HEK293 (cell line): Measurements from ENCODE around the gene HOMER1.

Experiments
- CTCF ChIP-seq: fragments of 450-650 bp; formaldehyde crosslinking; IDR thresholded peaks from 2 replicates; pipeline ENCODE4 v1.5.1; 2016; ENCODE audit warnings: missing biosample characterization, missing genetic modification characterization
- TCF7L2 ChIP-seq: IDR thresholded peaks from 2 replicates; pipeline ENCODE4 v1.6.1; 2011; ENCODE audit warnings: low read depth, mild to moderate bottlenecking, inconsistent platforms, low read length, moderate library complexity, borderline replicate concordance
- ZBTB7A ChIP-seq: fragments of 450-650 bp; formaldehyde crosslinking; IDR thresholded peaks from 2 replicates; pipeline ENCODE4 v1.5.1; 2016; ENCODE audit warnings: low read depth, missing biosample characterization, missing genetic modification characterization
- ZNF221 ChIP-seq: fragments of 450-650 bp; formaldehyde crosslinking; IDR thresholded peaks from 2 replicates; pipeline ENCODE4 v1.5.1; 2017; ENCODE audit warnings: missing biosample characterization, missing genetic modification characterization, borderline replicate concordance
- ZNF266 ChIP-seq: fragments of 450-650 bp; formaldehyde crosslinking; IDR thresholded peaks from 2 replicates; pipeline ENCODE4 v1.5.1; 2016; ENCODE audit warnings: missing biosample characterization, missing genetic modification characterization, low read depth
- ZNF571 ChIP-seq: fragments of 450-650 bp; formaldehyde crosslinking; IDR thresholded peaks from 2 replicates; pipeline ENCODE4 v1.5.0; 2017; ENCODE audit warnings: missing biosample characterization, missing genetic modification characterization
- ZNF626 ChIP-seq: fragments of 450-650 bp; sonication (Bioruptor Pico); formaldehyde crosslinking; IDR thresholded peaks from 2 replicates; pipeline ENCODE4 v1.5.1; 2018; ENCODE audit warnings: missing biosample characterization, missing genetic modification characterization, inconsistent platforms

DNA sequence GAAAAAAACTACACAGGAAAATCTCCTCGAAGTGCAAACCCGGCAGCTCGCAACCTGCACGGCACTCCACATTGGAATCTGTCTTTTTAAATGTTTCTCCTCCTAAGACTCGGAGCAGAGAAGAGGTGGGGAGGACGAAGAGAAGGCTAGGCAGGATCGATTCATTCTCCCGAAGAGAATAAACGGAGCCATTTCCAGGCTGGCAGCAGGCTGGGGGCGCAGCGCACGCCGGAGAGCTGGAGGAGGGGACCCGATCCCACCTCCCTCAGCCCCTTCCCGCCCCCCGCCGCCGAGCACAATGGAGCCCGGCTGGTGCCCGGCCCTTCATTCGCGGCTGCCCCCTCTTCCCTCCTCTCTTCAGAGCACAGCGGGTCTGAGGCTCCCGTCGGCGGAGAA lies 628 bp downstream of the HOMER1 start:
- no peak for TF ChIP-seq CTCF (tag by site-specific recombination)
- TF ChIP-seq ZNF266 (tag by site-specific recombination) = no peak
- no peak for TF ChIP-seq ZBTB7A (tag by site-specific recombination)
- no peak for TF ChIP-seq ZNF221 (tag by site-specific recombination)
- no peak for TF ChIP-seq TCF7L2
- TF ChIP-seq ZNF571 = no peak
- TF ChIP-seq ZNF626 (tag by site-specific recombination) = no peak
